K562 (cell line): ENCODE measurements around the gene KIF1A. TPM values are rescaled to one million over a fixed set of nuclear protein-coding genes. Genes with fewer than 3 reads are reported as not detected.

ENCODE experiments used
- ATAC-seq: fragments of 200-7000 bp; cut with Tn5 transposase; 3 replicates; pipeline ENCODE4 v1.9.1; 2020; ENCODE audit warnings: moderate library complexity
- BruUV-seq: library from RNA; stranded (reverse); fragments of 400-500 nt; replicated peaks from 2 replicates; lab custom pipeline; 2021; lab: Mats Ljungman, UMichigan
- CTCF ChIA-PET: fragments of 300-600 bp; formaldehyde crosslinking; extraction: SDS; loops from one replicate; lab custom pipeline; 2021; ENCODE audit warnings: low intra/inter-chr PET ratio; lab: Yijun Ruan, JAX
- POLR2A ChIA-PET: fragments of 300-600, 350-650 bp; sonication (Branson Sonifier 250); formaldehyde crosslinking; extraction: SDS; loops from one replicate; lab custom pipeline; 2021; ENCODE audit warnings: antibody characterized with exemption, inconsistent platforms; lab: Yijun Ruan, JAX
- DNase-seq, 4 experiments: peaks; one replicate each; pipeline versions ENCODE4 v3.0.0 to v3.0.0-alpha.2; 2011 to 2018; ENCODE audit warnings: low spot score in 3 of 4, mixed read lengths in 3 of 4; ENCODE audit errors: extremely low read depth in 1 of 4
- FAIRE-seq: peaks from 2 replicates; lab custom pipeline; 2011; peaks lifted over from hg19 to GRCh38; lab: Jason Lieb, UNC
- H2AFZ ChIP-seq: 2 replicates; pipeline ENCODE4 v1.6.0; 2011; ENCODE audit warnings: low read depth, low read length, control low read depth, inconsistent platforms
- H3K27ac ChIP-seq: fragments of 200-600 bp; 3 replicates; pipeline ENCODE4 v1.8.0; 2011; ENCODE audit warnings: low read depth, mild to moderate bottlenecking, control low read depth, inconsistent platforms, low read length, moderate library complexity, mixed read lengths; ENCODE audit errors: extremely low read depth
- H3K27me3 ChIP-seq, 2 experiments: fragments of 300-600 bp in 1 of 2; 2 replicates in 1 of 2; 3 replicates in 1 of 2; pipeline versions ENCODE4 v1.6.0 to v1.8.0; 2011; ENCODE audit warnings: inconsistent platforms in 2 of 2, low read length in 2 of 2, mild to moderate bottlenecking in 1 of 2, mixed read lengths in 1 of 2, moderate library complexity in 1 of 2; ENCODE audit not compliant: control insufficient read depth in 2 of 2, insufficient read depth in 2 of 2
- H3K36me3 ChIP-seq: fragments of 300-600 bp; 3 replicates; pipeline ENCODE4 v1.8.0; 2011; ENCODE audit warnings: mild to moderate bottlenecking, low read length, inconsistent platforms; ENCODE audit not compliant: control insufficient read depth, insufficient read depth
- H3K4me1 ChIP-seq, 2 experiments: fragments of 200-600 bp in 1 of 2; replicated peaks in 1 of 2; 2 replicates in 1 of 2; 3 replicates in 1 of 2; pipeline versions ENCODE4 v1.5.1 to v1.8.0; 2011; ENCODE audit warnings: inconsistent platforms in 2 of 2, low read length in 2 of 2, mild to moderate bottlenecking in 1 of 2, mixed read lengths in 1 of 2, moderate library complexity in 1 of 2; ENCODE audit not compliant: control insufficient read depth in 2 of 2, insufficient read depth in 2 of 2
- H3K4me2 ChIP-seq: 2 replicates; pipeline ENCODE4 v1.6.1; 2011; ENCODE audit warnings: low read length, control low read depth, inconsistent platforms, mixed read lengths; ENCODE audit not compliant: insufficient read depth
- H3K4me3 ChIP-seq: fragments of 200-600 bp; sonication (generic), shearing (Covaris generic); 2 replicates; pipeline ENCODE4 v1.5.1; 2016; ENCODE audit warnings: control low read depth, inconsistent platforms
- H3K79me2 ChIP-seq: fragments of 200-600 bp; 3 replicates; pipeline ENCODE4 v1.8.0; 2011; ENCODE audit warnings: low read length, inconsistent platforms; ENCODE audit not compliant: control insufficient read depth, insufficient read depth
- H3K9ac ChIP-seq, 2 experiments: 2 replicates each; pipeline versions ENCODE4 v1.6.0 to v1.6.1; 2011; ENCODE audit warnings: low read depth in 2 of 2, low read length in 2 of 2, control low read depth in 1 of 2, inconsistent platforms in 1 of 2, mild to moderate bottlenecking in 1 of 2, mixed read lengths in 1 of 2; ENCODE audit not compliant: insufficient read depth in 1 of 2
- H3K9me1 ChIP-seq: one replicate; pipeline ENCODE4 v1.6.0; 2011; ENCODE audit warnings: inconsistent platforms, mild to moderate bottlenecking, low read length, moderate library complexity; ENCODE audit not compliant: control insufficient read depth, insufficient read depth
- H3K9me3 ChIP-seq: replicated peaks from 2 replicates; pipeline ENCODE4 v1.5.1; 2011; ENCODE audit warnings: low read depth, low read length, inconsistent platforms; ENCODE audit not compliant: control insufficient read depth, insufficient read depth
- H4K20me1 ChIP-seq: replicated peaks from 2 replicates; pipeline ENCODE4 v1.6.1; 2011; ENCODE audit warnings: low read length, inconsistent platforms, mixed read lengths; ENCODE audit not compliant: control insufficient read depth, insufficient read depth
- E2F6 ChIP-seq, 2 experiments: IDR thresholded peaks; 2 replicates each; pipeline ENCODE4 v1.6.1; 2011; ENCODE audit warnings: borderline replicate concordance in 1 of 2, control low read depth in 1 of 2, low read depth in 1 of 2, low read length in 1 of 2, mild to moderate bottlenecking in 1 of 2, mixed read lengths in 1 of 2, moderate library complexity in 1 of 2; ENCODE audit not compliant: insufficient read depth in 1 of 2, insufficient read length in 1 of 2, poor library complexity in 1 of 2, severe bottlenecking in 1 of 2; ENCODE audit errors: extremely low read depth in 1 of 2
- ESRRA ChIP-seq: fragments of 450-650 bp; IDR thresholded peaks from 2 replicates; pipeline ENCODE4 v1.6.1; 2014; ENCODE audit warnings: low read depth, mild to moderate bottlenecking, moderate library complexity, borderline replicate concordance
- GMEB1 ChIP-seq: fragments of 250-450 bp; sonication (Bioruptor Pico); IDR thresholded peaks from 2 replicates; pipeline ENCODE4 v1.4.0; 2020; ENCODE audit warnings: mild to moderate bottlenecking
- MAX ChIP-seq: sonication (generic); formaldehyde crosslinking; IDR thresholded peaks from 2 replicates; pipeline ENCODE4 v1.9.0; 2022; ENCODE audit warnings: mild to moderate bottlenecking, missing genetic modification reagents
- SAFB ChIP-seq: fragments of 200-400 bp; formaldehyde crosslinking; IDR thresholded peaks from 2 replicates; pipeline ENCODE4 v1.6.1; 2017; ENCODE audit warnings: low read depth, low read length, borderline replicate concordance
- SMARCC2 ChIP-seq: fragments of 450-650 bp; IDR thresholded peaks from 2 replicates; pipeline ENCODE4 v1.6.1; 2017; ENCODE audit warnings: antibody characterized with exemption, moderate library complexity, mild to moderate bottlenecking, low read depth
- YY1 ChIP-seq, 3 experiments: IDR thresholded peaks; 2 replicates each; pipeline ENCODE4 v1.6.1; 2011; ENCODE audit warnings: low read length in 2 of 3, mild to moderate bottlenecking in 2 of 3, moderate library complexity in 2 of 3, borderline replicate concordance in 1 of 3, control low read depth in 1 of 3, low read depth in 1 of 3; ENCODE audit not compliant: insufficient read depth in 3 of 3, insufficient replicate concordance in 2 of 3, control insufficient read depth in 1 of 3, insufficient read length in 1 of 3; ENCODE audit errors: extremely low read depth in 1 of 3
- ZNF316 ChIP-seq: fragments of 450-650 bp; IDR thresholded peaks from 2 replicates; pipeline ENCODE4 v1.6.1; 2016
- WGBS: fragments of 100-300 bp; shearing (Covaris generic); methylation state at CpG from one replicate; pipeline ENCODE4 v1.1.6; 2016; ENCODE audit warnings: low coverage, mixed read lengths; ENCODE audit not compliant: insufficient coverage; ENCODE audit errors: missing lambda C conversion rate; 5-methylcytosine and 5-hydroxymethylcytosine counted together
- in situ Hi-C: fragments of 300-500 bp; cut with MboI; formaldehyde crosslinking; loops from 4 replicates; pipeline ENCODE4 v1.15.0; 2018; ENCODE audit warnings: inconsistent platforms, mixed read lengths
- intact Hi-C: fragments of 100-400 bp; cut with micrococcal nuclease; formaldehyde crosslinking; loops from 2 replicates; pipeline ENCODE4 v1.14.2; 2022
- polyA plus RNA-seq, 8 experiments: library from polyadenylated mRNA; depleted of rRNA in 4 of 8; stranded (reverse) in 5 of 8; unstranded in 3 of 8; fragments of >200 nt; fragmentation: Nextera tagmentation in 2 of 8; fragmentation: Illumina TruSeq in 1 of 8; extraction: Ambion mirVana in 2 of 8; extraction: Trizol in 1 of 8; gene quantifications; 2 replicates each; pipeline versions ENCODE4 v1.2.1 to v1.2.3, GENCODE V29; 2011 to 2014; ENCODE audit warnings: inconsistent platforms in 1 of 8, missing spikeins in 1 of 8
- total RNA-seq, 7 experiments: library from RNA; depleted of rRNA in 6 of 7; stranded (reverse); fragments of >200 nt in 6 of 7; fragmentation: Illumina TruSeq in 2 of 7; extraction: Trizol in 2 of 7; gene quantifications; 2 replicates each; pipeline versions ENCODE4 v1.2.1 to v1.2.3, GENCODE V29; 2011 to 2021; ENCODE audit warnings: low replicate concordance in 1 of 7

The KIF1A gene
- total and polyA plus RNA-seq, 9 of the 15 experiments (the other 6 are each of a cell fraction or from before 2014, with no cell fraction given), result 0.07 to 1.4 (median 0.45) TPM; not detected in 2

GRCh38 chr2:240778426-240778825 lies 41.6 kb downstream of the KIF1A start (continued):
- no peak for TF ChIP-seq ZNF316

- no peak overlapping the region for H3K4me3 ChIP-seq
- no peak overlapping the region for H2AFZ ChIP-seq
- H3K27me3 ChIP-seq, result peaks cover 0 to 18% of the 10 kb centered on the region in 2 experiments; a peak in 3 of 5 replicates
- no peak overlapping the region for H3K4me2 ChIP-seq
- no TSS peak for BruUV-seq
- H3K9ac ChIP-seq, result no peak overlapping the region
- intact Hi-C loops, result no loop called here
- ChIA-PET CTCF (no interaction called here), POLR2A (interaction anchor here (0.6 kb wide), 1 partner anchor 1043 kb away, joined by 3 read pairs; no protein-coding TSS in a partner anchor)
- in situ Hi-C loops, result no loop called here
- H3K9me3 ChIP-seq, result no peaks in the 10 kb centered on the region
- no peaks in the 10 kb centered on the region for H3K9me1 ChIP-seq
- TF ChIP-seq SAFB (peak; percentile 31; the same call in 1 of the 2 replicates), ESRRA (no peak), MAX (CRISPR knock-in tag) (0 out of 2 replicates have a peak, but pooled peaks have one; percentile 11), YY1 (IDR thresholded peaks at IDR 0.05; ENCODE audit: borderline replicate concordance in 1 of 3, control insufficient read depth in 1 of 3, extremely low read depth in 1 of 3, insufficient read depth in 3 of 3, insufficient read length in 1 of 3, insufficient replicate concordance in 2 of 3, low read depth in 1 of 3, low read length in 2 of 3) (no peak), E2F6 (IDR thresholded peaks at IDR 0.05; ENCODE audit: borderline replicate concordance in 1 of 2, extremely low read depth in 1 of 2, insufficient read depth in 1 of 2, insufficient read length in 1 of 2, low read depth in 1 of 2, low read length in 1 of 2, poor library complexity in 1 of 2, severe bottlenecking in 1 of 2) (peak in 1 of 2 experiments; percentile 20), GMEB1 (CRISPR knock-in tag) (no peak), SMARCC2 (no peak)
- ATAC-seq, result no peak
- 25% methylated on average over 36 of the region's 49 CpGs for WGBS
- no peak for DNase-seq
- peaks cover 0 to 11% of the 10 kb centered on the region in 2 experiments; a peak in 1 of 5 replicates for H3K4me1 ChIP-seq
- H3K79me2 ChIP-seq, result no peaks in the 10 kb centered on the region
- no peaks in the 10 kb centered on the region for H4K20me1 ChIP-seq
- H3K36me3 ChIP-seq, result no peaks in the 10 kb centered on the region
- FAIRE-seq, result no peak
- H3K27ac ChIP-seq, result no peak overlapping the region
Observed at GRCh38 chr2:240777456-240778212, 42.4 kb downstream of the KIF1A start.
